Kasumi-1 (cell line): ENCODE data around the gene ANKRD35.
"Not testable (repeated sequence)": the region's sequence is repeated elsewhere in the genome, so short reads cannot be mapped to it uniquely, and the experiment has no call there.

Source experiments
- DNase-seq, 2 experiments: peaks; one replicate each; lab custom pipeline; 2025; lab: John Stamatoyannopoulos, UW

Gene ANKRD35, protein sequence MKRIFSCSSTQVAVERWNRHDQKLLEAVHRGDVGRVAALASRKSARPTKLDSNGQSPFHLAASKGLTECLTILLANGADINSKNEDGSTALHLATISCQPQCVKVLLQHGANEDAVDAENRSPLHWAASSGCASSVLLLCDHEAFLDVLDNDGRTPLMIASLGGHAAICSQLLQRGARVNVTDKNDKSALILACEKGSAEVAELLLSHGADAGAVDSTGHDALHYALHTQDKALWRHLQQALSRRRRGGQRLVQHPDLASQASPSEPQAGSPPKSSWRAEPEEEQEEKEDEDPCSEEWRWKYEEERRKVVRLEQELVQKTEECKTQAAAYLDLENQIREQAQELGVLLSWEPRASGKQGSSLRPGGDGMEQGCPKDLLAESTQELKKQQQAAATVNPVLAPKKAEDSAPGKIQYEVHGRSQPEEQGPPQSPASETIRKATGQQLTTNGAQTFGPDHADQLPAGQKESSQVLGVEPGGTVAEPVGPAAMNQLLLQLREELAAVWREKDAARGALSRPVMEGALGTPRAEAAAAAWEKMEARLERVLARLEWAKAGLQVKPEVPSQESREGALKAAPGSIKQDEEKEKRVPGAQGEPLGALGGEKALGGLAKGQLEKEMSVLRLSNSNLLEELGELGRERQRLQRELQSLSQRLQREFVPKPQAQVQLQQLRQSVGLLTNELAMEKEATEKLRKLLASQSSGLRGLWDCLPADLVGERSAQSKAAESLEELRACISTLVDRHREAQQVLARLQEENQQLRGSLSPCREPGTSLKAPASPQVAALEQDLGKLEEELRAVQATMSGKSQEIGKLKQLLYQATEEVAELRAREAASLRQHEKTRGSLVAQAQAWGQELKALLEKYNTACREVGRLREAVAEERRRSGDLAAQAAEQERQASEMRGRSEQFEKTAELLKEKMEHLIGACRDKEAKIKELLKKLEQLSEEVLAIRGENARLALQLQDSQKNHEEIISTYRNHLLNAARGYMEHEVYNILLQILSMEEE

DNA sequence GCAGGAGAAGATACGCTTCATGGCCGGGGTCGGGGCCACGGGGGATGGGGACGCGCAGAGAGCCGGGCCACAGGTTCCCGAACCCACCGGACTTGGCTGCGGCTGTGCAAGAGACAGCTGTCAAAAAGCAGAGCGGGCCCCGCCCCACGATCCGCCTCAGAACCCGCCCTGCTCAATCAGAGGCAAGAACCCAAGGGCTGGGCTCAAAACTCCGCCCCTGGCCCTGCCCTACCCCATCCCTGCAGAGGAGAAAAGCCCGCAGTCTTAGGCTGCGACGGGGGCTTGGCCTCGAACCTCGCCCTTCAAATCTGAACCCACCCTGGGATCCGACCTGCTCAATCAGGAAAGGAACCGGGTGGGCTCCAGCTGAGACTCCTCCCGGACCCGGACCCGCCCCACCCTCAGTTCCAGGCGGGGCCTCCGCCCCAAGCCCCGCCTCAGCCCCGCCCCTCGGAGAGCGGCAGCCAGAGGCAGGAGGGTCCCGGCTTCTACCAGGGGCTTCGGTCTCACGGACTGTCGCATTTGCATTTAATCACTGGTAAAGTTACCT lies at the start of gene ANKRD35:
Gene ANKRD35 (minus strand): TSS at position 129 of the 550 bp plus-strand sequence. CDS start 108 bp downstream, at position 21.
- DNase-seq, result peak; percentile 34 to 66

DNA sequence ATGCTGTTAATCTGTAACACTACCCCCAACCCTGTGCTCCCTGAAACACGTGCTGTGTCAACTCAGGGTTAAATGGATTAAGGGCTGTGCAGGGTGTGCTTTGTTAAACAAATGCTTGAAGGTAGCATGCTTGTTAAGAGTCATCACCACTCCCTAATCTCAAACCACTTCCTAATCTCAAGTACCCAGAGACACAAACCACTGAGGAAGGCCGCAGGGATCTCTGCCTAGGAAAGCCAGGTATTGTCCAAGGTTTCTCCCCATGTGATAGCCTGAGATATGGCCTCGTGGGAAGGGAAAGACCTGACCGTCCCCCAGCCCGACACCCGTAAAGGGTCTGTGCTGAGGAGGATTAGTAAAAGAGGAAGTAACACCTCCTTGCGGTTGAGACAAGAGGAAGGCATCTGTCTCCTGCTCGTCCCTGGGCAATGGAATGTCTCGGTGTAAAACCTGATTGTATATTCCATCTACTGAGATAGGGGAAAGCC lies 46.9 kb upstream of the ANKRD35 start:
- peak; percentile 64 to 66 for DNase-seq

DNA sequence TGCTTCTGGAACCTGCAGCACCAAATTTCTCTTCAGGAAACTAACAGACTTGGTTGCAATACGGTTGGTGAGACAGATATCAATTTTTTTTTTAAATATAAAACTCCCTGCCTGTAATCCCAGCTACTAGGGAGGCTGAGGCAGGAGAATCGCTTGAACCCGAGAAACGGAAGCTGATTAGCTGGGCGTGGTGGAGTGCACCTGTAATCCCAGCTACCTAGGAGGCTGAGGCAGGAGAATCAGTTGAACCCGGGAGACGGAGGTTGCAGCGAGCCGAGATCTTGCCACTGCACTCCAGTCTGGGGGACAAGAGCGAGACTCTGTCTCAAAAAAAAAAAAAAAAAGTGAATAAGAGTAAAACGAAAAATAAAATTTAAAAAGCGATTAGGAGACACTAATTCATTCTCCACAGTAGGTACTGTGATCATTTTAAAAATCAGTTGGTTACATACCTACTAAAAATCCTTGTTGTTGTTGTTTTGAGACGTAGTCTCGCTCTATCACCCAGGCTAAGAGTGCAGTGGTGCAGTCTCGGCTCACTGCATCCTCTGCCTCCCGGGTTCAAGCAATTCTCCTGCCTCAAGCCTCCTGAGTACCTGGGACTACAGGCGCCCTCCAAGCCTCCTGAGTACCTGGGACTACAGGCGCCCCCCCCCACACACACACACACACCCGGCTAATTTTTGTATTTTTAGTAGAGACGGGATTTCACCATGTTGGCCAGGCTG lies 42.4 kb upstream of the ANKRD35 start:
- DNase-seq, result no peak

DNA sequence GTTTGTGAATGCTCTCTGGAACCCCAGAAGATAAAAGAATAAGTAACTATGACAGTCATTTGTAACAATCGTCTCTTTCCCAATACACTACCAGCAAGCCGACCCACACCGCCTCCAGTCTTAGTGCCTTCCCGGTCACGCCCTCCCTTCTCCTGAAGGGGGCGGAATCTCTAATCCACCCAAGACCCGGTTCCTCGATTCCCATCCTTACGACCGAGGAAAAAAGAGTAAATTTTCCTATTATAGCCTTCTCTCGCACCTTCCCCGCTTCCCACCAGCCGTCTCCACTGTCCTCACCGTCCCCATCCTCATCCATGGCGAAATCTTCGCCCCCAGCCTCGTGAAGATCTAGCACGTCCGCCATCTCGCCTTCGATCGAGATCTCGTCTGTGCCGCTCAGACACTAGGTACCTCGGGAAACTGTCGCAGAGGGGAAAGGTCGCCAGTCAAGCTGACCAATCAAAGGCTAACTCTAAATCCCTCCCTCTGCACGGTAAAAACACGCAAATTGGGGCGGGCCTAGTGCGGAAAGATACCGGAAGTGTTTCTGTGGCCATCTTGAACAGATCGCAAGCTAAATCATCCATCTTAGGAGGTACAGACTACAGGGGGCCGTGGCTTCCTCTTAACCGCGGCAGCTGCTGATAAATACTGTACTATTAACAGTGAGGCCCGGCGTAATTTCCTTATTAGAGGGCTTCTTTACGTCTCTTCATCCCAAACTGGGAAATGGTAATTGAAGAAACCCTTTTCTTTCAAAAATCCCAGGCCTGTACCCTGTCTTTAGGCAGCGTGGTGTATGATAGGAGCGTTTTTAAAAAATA lies 41.6 kb upstream of the ANKRD35 start, which contains the start of gene RBM8A:
Gene RBM8A (minus strand): TSS at position 422 of the 824 bp plus-strand sequence. CDS start 58 bp downstream, at position 364.
- DNase-seq, result peak; percentile 99

DNA sequence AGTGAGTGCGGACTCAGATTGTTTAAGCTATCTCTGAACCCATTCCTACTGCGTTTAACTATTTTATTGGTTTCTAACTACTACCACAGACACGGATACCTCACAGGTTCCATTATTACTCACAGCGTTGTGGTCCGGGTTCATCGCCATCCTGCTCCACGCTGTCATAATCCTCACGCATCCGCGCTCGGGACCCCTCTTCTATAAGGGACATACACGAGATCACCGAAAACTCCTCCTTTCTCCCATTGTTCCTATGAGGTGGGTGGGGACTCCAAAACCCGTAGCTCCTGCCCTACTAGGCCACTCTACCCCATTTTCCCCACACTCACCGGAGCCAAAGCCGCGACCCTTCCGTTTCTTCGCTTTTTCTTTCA lies 41.0 kb upstream of the ANKRD35 start:
- DNase-seq, result no peak

DNA sequence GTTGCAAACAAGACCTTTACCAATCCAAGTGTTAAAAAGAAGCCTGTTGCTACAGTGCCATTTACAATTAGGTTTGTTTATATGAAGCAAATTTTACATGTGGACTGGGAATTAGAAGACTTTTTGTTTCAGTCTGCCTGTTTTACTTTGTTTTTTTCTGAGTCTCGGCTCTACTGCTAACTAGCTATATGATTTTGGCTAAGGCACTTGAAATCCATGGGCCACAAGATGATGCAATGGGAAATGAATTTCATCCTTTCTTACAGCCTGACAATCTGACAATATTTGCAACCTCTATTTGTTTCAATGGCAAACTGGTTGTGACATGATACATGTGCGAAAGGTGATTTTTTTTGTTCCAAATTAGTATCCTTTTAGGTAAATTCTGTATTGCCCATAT lies 36.6 kb upstream of the ANKRD35 start:
- no peak for DNase-seq

DNA sequence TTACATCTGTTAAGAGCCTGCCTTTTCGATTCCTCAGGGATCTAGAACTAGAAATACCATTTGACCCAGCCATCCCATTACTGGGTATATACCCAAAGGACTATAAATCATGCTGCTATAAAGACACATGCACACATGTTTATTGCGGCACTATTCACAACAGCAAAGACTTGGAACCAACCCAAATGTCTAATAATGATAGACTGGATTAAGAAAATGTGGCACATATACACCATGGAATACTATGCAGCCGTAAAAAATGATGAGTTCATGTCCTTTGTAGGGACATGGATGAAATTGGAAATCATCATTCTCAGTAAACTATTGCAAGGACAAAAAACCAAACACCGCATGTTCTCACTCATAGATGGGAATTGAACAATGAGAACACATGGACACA lies 34.6 kb upstream of the ANKRD35 start:
- DNase-seq, result not testable (repeated sequence)

DNA sequence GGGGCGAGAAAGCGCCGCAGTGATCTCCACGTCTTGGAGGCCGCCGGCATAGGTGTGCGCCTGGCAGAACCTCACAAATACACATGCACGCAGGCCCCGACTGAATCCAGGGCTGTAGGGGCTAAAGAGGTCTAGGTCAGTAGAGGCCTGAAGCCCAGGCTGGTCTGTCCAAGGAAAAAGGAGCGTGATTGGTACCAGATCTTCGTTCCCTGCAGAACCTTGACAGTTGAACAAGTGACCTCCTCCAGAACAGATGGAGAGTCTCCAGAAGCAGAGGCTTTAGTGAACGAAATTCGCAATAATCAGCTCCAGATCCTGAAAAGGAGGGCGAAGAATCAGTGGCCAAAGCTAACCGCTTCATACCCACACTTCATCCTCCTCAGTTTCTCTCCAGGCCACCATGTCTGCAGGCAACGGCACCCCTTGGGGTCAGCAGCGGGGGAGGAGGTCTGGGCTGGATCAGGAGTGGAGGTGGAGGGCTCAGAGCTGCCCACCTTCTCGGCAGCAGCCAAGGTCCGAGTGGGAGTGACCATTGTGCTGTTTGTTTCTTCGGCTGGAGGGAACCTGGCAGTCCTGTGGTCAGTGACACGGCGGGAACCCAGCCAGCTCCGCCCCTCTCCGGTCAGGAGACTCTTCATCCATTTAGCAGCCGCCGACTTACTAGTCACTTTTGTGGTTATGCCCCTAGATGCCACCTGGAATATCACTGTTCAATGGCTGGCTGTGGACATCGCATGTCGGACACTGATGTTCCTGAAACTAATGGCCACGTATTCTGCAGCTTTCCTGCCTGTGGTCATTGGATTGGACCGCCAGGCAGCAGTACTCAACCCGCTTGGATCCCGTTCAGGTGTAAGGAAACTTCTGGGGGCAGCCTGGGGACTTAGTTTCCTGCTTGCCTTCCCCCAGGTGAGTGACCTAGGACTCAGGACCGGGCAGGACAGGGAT lies 33.6 kb upstream of the ANKRD35 start:
- DNase-seq, result no peak

DNA sequence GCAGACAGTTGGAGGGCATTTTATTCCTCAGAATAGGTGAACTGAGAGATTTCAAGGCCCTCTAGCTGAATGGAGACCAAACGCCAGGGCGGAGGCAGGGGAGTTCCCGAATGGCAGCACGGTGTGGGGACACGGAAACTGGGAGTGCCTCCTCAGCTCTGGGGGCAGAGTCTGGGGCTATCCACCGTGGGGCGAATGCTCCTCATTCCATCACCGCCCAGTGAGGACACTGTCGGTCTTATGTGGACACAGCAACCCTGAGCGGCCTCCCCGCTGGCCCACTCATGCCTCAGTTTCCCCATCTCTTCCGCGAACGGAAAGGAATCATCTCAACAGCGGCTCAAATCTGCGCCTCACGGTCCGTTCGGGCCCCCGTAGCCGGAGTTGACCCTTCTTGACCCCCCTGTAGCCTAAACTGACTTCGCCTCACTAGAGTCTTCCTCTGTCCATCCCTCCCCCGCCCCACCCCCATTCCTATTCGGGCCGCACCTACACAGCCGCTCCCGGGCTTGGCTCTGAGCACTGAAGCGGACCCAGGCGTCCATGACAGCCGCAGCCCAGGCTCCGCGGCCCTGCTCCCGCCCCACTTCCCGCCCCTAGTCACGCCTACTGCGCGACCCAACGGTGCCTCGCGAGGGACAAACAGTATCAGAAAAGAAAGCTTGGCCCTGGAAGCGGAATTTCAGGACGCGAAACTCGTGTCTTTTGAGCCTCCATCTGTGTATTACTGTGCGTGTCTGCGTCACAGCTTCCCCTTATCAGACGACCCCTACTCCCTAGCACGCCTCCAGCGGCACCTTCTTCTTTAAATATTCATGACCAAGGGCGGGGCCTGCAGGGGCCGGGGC lies 32.7 kb upstream of the ANKRD35 start, which contains the start of gene PEX11B:
Gene PEX11B (minus strand): TSS at position 574 of the 848 bp plus-strand sequence. CDS start 29 bp downstream, at position 545.
- DNase-seq, result peak; percentile 89 to 91

DNA sequence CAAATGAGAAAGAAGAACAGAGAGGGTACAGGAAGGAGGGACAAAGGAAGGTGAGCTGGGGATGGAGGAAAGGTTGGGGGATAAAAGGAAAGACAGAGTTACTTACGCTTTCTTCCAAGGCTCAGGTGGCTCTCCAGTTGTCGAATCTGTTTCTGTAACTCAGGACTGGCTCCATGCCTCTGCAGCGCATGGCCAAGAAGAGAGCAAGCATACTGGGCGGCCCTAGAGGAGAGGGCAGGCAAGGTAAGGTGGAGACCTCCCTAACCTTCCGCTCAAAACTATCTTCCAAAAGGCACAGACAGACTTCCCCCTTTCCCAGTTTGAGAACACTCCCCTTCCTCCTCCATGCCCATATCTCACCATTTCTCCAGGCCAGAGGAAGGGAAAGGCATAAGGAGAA lies 31.9 kb upstream of the ANKRD35 start:
- DNase-seq, result no peak

DNA sequence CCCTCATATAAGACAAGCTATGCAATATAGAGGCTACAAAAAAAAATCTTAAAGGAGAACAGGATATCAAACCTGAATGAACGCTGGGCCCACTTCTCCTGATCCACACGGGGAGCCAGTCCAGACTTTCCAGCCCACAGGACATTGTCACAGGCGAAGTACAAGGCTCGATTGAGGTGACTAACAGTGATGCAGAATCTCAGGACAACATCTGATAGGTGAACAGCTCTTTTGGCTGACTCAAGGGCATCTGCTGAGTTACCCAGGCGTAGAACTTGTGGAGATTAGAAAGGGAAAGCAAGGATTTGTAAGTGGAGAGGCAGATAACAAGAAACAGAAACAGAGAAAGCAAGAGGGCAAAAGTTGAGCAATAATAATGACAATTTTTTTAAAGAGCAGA lies 31.1 kb upstream of the ANKRD35 start:
- DNase-seq, result no peak

DNA sequence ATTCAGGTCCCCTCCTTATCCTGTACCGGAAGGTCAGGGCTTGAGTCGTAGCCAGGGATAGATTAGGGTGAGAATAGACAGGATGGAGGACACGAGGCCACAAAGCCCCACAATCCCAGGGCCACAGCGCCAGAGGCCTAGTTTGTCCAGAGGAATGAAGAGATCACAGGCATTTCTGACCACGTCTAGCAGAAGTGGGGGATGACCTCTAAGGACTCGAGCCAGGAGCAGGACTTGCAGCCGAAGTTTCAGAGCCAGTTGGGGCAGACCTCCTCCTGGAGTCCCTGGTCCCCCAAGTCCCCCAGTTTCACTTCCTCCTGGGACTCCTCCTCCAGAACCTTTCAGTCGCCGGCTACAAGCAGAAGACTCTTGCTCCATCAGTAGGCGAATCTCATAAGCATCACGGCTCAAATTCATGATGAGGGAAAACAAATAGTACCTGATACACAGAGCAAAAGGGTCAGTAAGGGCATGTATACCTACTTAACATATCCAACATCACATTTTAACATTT lies 26.5 kb upstream of the ANKRD35 start:
- no peak for DNase-seq

DNA sequence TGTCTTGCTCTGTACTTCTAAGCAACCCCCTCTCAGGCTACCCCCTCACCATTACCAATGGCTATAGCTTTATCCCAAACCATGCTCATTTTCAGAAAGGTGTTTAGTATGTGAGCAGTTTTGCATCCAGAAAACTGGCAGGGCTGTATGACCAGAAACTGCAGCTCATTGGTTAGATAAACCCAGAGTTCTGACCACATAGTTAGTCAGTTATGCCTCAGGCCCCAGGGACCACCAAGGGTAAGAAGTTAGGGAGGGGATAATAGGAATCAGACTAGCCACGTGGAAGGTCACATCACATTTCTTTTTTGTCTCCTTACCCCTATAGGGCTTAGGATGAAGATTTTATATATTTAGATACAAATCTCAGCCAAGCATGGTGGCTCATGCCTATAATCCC lies 23.0 kb upstream of the ANKRD35 start:
- no peak for DNase-seq

DNA sequence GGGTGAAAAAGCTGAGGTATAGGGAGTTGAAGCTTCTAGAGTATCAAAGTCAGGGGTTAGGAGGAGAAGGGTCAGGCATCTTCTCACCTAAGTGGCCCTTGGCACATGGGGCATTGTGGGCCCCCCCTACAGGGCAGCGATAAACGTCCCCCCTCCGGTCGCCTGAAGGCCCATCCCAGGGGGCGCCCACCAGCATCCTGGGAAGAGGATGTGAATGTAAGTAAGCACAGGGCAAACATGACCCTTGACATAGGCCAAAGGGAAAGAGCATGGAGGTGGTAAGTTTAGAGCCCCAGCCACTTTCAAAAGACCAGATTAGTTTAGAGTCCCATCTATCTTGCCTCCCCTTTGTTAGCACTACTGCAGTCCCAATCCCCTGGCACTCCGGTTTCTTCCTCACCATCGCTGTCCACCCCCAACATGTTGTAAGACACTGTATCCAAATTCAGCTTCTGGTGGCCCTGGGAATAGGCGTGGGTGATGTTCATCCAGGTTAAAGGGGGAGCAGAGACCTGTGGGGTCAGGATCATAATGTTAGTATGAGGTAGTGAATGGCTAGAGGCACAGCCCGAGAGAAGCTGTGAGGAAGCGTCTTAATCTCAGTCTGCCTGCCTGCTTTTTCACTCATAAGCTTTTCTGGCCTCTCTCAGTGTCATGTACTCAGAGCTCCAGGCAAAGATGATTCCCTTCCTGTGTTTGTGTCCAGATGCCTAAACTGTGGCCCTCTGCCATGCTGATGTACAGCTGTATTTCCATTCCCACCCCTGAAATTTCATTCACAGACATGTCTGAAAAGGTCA lies 21.5 kb upstream of the ANKRD35 start:
- no peak for DNase-seq

DNA sequence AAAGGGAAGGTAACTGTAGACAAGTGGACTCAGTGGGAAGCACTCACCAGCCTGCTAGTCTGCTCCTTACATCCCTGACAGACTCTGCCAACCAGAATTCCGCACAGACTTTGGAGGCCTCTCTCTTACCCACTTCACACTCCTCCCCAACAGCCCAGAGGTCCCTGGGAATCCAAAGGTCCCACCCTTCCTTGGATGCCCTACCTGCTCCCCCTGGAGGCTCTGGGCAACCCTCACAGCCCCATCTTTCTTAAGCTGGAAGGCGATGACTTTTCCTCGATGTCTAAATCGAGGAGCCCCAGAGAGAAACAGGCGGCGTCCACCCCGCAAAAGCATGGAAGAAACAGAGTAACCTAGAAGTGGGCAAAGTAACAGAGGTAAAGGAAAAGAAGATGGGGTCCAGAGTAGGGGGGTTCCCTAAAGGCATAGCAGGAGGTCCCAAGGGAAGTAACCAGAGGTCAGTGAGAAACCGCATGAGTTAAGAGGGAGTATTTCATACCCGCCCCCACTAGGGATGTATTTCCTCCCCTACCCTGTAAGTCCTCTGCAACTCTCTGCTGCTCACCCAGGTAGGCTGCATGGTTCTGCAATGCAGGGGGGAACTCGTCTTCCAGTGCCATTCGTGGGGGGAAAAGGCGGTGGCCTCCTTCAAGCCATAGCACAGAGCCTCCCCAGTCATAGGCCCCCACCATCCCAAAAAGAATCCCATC lies 15.8 kb upstream of the ANKRD35 start:
- DNase-seq, result no peak

DNA sequence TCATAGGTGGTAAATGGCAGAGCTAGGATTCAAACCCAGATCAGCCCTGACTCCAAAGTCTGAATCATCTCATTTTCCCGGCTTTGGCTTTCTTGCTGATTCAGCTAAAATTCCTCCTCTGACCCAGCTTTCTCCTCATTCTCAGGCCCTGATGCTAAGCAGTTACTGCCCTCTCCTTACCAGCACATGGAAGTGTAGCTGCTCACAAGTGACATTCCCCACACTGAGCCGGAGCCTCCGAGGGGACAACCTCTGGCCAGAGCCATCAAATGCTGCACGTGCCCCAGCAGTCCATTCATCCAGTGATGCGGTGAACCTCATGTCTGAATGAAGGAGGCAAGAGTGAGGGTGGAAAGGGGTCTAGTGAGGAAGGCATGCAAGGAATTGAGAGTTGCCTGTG lies 13.1 kb upstream of the ANKRD35 start:
- no peak for DNase-seq

DNA sequence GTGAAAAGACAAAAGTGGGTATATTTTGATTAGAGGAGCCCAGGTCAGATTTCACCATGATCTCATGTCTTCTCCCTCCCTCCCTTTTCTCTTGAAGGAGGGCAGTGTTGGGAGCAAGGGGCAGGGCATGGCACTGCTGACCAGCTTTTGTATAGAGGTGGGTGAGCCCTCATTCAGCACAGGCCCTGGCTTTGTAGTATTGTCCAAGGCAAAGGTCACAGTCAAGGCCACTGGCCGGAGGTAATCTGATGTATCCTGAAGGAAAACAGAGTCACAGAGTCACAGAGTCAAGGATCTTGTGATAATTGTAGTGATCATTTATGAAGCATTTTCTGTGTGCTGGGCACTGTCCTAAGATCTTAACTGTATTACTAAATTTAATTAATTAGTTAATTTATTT lies 12.3 kb upstream of the ANKRD35 start:
- no peak for DNase-seq
